ENCODE results near the gene KIF26A.

DNA sequence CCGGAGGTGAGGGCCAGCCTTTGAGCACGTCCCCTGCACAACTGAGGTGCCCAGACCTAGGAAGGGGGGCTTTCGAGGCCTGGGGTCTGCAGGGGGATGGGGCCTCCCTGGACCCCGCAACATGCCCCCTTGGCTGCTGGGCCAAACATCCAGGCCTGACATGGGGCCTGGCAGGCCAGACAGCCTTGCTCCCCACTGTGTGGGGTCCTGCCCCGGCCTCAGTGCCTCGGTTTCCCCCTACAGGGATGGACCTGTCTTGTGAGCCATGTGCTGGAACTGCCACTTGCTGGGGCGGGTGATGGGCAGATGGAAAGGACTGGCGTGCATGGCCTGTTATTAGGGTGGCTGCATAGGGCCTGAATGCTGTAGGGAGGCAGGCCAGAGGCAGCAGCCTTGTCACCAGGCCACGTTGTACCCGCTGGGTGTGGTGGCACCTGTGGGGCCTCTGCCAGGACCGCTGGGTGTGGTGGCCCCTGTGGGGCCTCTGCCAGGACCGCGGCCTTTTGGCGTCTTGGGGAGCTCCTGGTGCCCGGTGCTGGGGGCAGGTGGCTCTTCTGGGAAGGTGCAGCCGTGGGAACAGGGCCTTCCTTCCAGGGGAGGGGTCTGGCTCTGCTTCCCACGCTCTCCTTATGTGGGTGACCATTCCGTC, 32.4 kb upstream of the KIF26A start:
- TF ChIP-seq, protein P1, sequence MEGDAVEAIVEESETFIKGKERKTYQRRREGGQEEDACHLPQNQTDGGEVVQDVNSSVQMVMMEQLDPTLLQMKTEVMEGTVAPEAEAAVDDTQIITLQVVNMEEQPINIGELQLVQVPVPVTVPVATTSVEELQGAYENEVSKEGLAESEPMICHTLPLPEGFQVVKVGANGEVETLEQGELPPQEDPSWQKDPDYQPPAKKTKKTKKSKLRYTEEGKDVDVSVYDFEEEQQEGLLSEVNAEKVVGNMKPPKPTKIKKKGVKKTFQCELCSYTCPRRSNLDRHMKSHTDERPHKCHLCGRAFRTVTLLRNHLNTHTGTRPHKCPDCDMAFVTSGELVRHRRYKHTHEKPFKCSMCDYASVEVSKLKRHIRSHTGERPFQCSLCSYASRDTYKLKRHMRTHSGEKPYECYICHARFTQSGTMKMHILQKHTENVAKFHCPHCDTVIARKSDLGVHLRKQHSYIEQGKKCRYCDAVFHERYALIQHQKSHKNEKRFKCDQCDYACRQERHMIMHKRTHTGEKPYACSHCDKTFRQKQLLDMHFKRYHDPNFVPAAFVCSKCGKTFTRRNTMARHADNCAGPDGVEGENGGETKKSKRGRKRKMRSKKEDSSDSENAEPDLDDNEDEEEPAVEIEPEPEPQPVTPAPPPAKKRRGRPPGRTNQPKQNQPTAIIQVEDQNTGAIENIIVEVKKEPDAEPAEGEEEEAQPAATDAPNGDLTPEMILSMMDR (IDR thresholded peaks at IDR 0.05; ENCODE audit: low read length) = no peak
- no peak for TF ChIP-seq EZH2phosphoT487 (IDR thresholded peaks at IDR 0.05; ENCODE audit: low read length)
- TF ChIP-seq EZH2 (optimal IDR thresholded peaks at IDR 0.05; ENCODE audit: low read depth, low read length) = no peak
